Skeletal muscle tissue (tissue), 4 donors: ENCODE measurements around the gene C1QTNF2. TPM values are rescaled to one million over a fixed set of nuclear protein-coding genes. Genes with fewer than 3 reads are reported as not detected.

ENCODE experiments used
- H3K27ac ChIP-seq: one replicate; pipeline ENCODE4 v1.7.0; 2013; ENCODE audit warnings: mild to moderate bottlenecking, low read depth, low read length, inconsistent platforms
- H3K27me3 ChIP-seq, 3 donors: one replicate each; pipeline ENCODE4 v1.7.0; 2013; ENCODE audit warnings: low read length in 3 of 3; ENCODE audit not compliant: control insufficient read depth in 3 of 3, insufficient read depth in 3 of 3
- H3K36me3 ChIP-seq, 3 donors: one replicate each; pipeline ENCODE4 v1.7.0; 2013; ENCODE audit warnings: low read length in 3 of 3; ENCODE audit not compliant: control insufficient read depth in 3 of 3, insufficient read depth in 3 of 3
- H3K4me1 ChIP-seq, 3 donors: one replicate each; pipeline ENCODE4 v1.7.0; 2013; ENCODE audit warnings: low read length in 3 of 3, mild to moderate bottlenecking in 3 of 3; ENCODE audit not compliant: control insufficient read depth in 3 of 3, insufficient read depth in 3 of 3
- H3K4me3 ChIP-seq, 3 donors: one replicate each; pipeline ENCODE4 v1.7.0; 2013; ENCODE audit warnings: low read length in 3 of 3
- H3K9ac ChIP-seq, 3 donors: one replicate each; pipeline ENCODE4 v1.7.0; 2013; ENCODE audit warnings: low read length in 3 of 3, mild to moderate bottlenecking in 3 of 3, moderate library complexity in 2 of 3, low read depth in 1 of 3
- H3K9me3 ChIP-seq, 3 donors: one replicate each; pipeline ENCODE4 v1.7.0; 2013; ENCODE audit warnings: low read length in 3 of 3; ENCODE audit not compliant: control insufficient read depth in 3 of 3
- total RNA-seq: library from RNA; depleted of rRNA; stranded (reverse); fragments of >200 nt; gene quantifications from one replicate; pipeline ENCODE4 v1.2.3, GENCODE V29; 2014
- donor health status: Osteomylitis.

Gene C1QTNF2
- total RNA-seq, 1 donor from 2014 or later, result 15.1 TPM

- no peak overlapping the region for H3K9ac ChIP-seq
- H3K36me3 ChIP-seq, result no peaks in the 10 kb centered on the region
- H3K4me1 ChIP-seq, result peaks cover 0 to 3% (median 2%) of the 10 kb centered on the region in 3 donors
- no peak overlapping the region for H3K4me3 ChIP-seq
- no peak overlapping the region for H3K27ac ChIP-seq
- no peaks in the 10 kb centered on the region for H3K27me3 ChIP-seq
- H3K9me3 ChIP-seq, result no peaks in the 10 kb centered on the region
These were observed 20.6 kb upstream of the C1QTNF2 start for GRCh38 chr5:160390787-160391696.

- Histone ChIP-seq H3K36me3 (no peaks in the 10 kb centered on the region), H3K9ac (no peak overlapping the region), H3K9me3 (peaks cover 0 to 2% (median 0%) of the 10 kb centered on the region in 3 donors), H3K4me3 (no peak overlapping the region), H3K27me3 (no peaks in the 10 kb centered on the region), H3K27ac (no peak overlapping the region), H3K4me1 (peaks cover 0 to under 1% (median 0%) of the 10 kb centered on the region in 3 donors)
These were observed 17.0 kb upstream of the C1QTNF2 start for GRCh38 chr5:160387445-160387844.

DNA sequence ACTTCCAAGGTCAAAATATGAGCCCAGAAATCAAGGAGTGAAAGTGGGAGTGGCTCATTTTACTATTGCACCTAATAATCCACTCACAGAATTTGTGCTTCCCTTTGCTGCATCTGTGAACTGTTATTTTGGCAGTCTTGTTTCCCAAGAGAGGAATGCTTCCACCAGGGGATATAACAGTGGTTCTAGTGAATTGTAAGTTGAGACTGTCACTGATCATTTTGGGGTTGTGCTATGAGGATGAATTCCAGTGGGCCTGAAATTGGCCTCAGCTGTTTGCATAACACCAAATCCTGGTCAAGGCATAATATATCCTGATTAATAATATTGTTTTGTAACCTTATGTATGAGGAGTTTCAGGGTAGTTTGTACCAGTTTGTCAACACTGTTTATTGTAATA is 15.1 kb upstream of the C1QTNF2 start:
- H3K36me3 ChIP-seq, result no peaks in the 10 kb centered on the region
- peaks cover 0 to 3% (median 0%) of the 10 kb centered on the region in 3 donors for H3K4me1 ChIP-seq
- H3K4me3 ChIP-seq, result no peak overlapping the region
- peaks cover 0 to 2% (median 0%) of the 10 kb centered on the region in 3 donors for H3K9me3 ChIP-seq
- H3K27me3 ChIP-seq, result no peaks in the 10 kb centered on the region
- H3K9ac ChIP-seq, result no peak overlapping the region
- no peak overlapping the region for H3K27ac ChIP-seq

GRCh38 chr5:160384681-160385080 is 14.3 kb upstream of the C1QTNF2 start:
- peaks cover 0 to 3% (median 0%) of the 10 kb centered on the region in 3 donors for H3K4me1 ChIP-seq
- peaks cover 0 to 2% (median 0%) of the 10 kb centered on the region in 3 donors for H3K9me3 ChIP-seq
- no peak overlapping the region for H3K4me3 ChIP-seq
- no peak overlapping the region for H3K27ac ChIP-seq
- no peaks in the 10 kb centered on the region for H3K27me3 ChIP-seq
- H3K9ac ChIP-seq, result no peak overlapping the region
- H3K36me3 ChIP-seq, result no peaks in the 10 kb centered on the region

DNA sequence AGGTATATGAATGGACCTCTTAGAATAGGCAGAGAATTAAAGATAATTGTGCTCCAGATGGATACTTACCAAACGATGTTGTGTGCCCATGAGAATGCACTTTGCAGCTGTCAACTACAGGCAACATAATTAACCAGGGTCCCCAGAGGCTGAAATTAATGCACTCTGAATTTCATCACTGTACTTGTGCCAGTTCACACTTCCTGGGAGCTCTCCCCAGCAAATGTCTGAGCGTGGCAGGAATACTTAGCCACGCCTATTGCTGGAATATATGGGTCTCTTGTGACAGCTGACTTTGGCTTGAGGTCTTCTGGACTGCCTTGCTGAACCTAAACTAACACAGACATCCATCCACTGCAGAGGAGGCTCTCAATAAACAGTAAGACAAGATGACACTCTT is 11.9 kb upstream of the C1QTNF2 start:
- H3K27ac ChIP-seq, result no peak overlapping the region
- peaks cover 0 to 2% (median 0%) of the 10 kb centered on the region in 3 donors for H3K9me3 ChIP-seq
- H3K27me3 ChIP-seq, result no peaks in the 10 kb centered on the region
- H3K4me3 ChIP-seq, result no peak overlapping the region
- no peaks in the 10 kb centered on the region for H3K36me3 ChIP-seq
- no peak overlapping the region for H3K9ac ChIP-seq
- peaks cover 0 to 5% (median 0%) of the 10 kb centered on the region in 3 donors for H3K4me1 ChIP-seq

DNA sequence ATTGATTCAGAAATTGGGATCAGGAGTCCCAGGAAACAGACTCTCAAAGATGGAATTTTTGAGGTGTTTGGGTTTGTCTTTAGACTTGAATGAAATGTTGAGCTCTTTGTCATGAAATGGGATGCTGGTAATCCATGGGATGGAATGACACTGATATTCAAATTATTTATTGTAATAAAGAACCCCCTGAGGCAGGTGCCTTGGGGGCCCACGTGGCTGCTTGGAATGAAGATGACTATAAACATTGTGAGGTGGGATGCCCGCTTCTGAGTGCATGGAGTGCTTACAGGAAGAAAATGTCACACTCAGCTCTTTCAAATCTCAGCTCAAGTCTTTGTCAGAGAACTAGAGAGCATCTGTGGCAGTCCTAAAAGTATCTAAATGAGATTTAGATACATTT is 9.6 kb upstream of the C1QTNF2 start:
- peaks cover 0 to 5% (median 0%) of the 10 kb centered on the region in 3 donors for H3K4me1 ChIP-seq
- no peak overlapping the region for H3K27ac ChIP-seq
- no peak overlapping the region for H3K9ac ChIP-seq
- H3K27me3 ChIP-seq, result no peaks in the 10 kb centered on the region
- no peak overlapping the region for H3K4me3 ChIP-seq
- H3K9me3 ChIP-seq, result peaks cover 0 to 2% (median 0%) of the 10 kb centered on the region in 3 donors
- no peaks in the 10 kb centered on the region for H3K36me3 ChIP-seq

- Histone ChIP-seq H3K4me1 (peaks cover 0 to 5% (median 0%) of the 10 kb centered on the region in 3 donors), H3K9ac (no peak overlapping the region), H3K9me3 (no peaks in the 10 kb centered on the region), H3K27me3 (peaks cover 0 to 4% (median 0%) of the 10 kb centered on the region in 3 donors), H3K4me3 (no peak overlapping the region), H3K36me3 (no peaks in the 10 kb centered on the region), H3K27ac (no peak overlapping the region)
These were observed 9.1 kb upstream of the C1QTNF2 start for GRCh38 chr5:160379511-160379910.

- H3K4me3 ChIP-seq, result no peak overlapping the region
- H3K9ac ChIP-seq, result no peak overlapping the region
- H3K36me3 ChIP-seq, result no peaks in the 10 kb centered on the region
- peaks cover 0 to 6% (median 0%) of the 10 kb centered on the region in 3 donors for H3K27me3 ChIP-seq
- no peak overlapping the region for H3K27ac ChIP-seq
- peaks cover 0 to 5% (median 0%) of the 10 kb centered on the region in 3 donors for H3K4me1 ChIP-seq
- H3K9me3 ChIP-seq, result no peaks in the 10 kb centered on the region
These were observed 7.9 kb upstream of the C1QTNF2 start for GRCh38 chr5:160378330-160378729.

DNA sequence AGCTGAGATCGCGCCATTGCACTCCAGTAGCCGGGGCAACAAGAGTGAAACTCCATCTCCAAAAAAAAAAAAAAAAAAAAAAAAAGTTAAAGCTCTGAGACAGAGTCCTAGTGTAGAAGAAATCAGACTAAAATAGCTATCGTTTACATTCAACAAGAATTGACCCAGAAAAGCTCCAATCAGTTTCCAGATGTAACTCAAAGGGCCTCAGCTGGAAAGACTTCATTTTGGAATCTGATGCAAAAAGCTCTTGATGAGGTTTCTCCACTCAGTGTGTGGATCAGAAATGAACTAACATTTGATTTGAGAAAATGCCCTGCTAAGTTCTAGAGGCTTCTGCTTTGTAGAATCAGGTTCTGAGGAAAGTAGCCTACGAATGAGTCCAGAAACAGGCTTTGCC is 7.2 kb upstream of the C1QTNF2 start:
- Histone ChIP-seq H3K36me3 (no peaks in the 10 kb centered on the region), H3K27me3 (peaks cover 0 to 6% (median 0%) of the 10 kb centered on the region in 3 donors), H3K4me1 (peaks cover 0 to 5% (median 0%) of the 10 kb centered on the region in 3 donors), H3K9ac (no peak overlapping the region), H3K27ac (no peak overlapping the region), H3K9me3 (no peaks in the 10 kb centered on the region), H3K4me3 (no peak overlapping the region)

GRCh38 chr5:160376416-160376815 is 6.0 kb upstream of the C1QTNF2 start:
- H3K4me3 ChIP-seq, result no peak overlapping the region
- peaks cover 0 to 3% (median 0%) of the 10 kb centered on the region in 3 donors for H3K4me1 ChIP-seq
- H3K9ac ChIP-seq, result no peak overlapping the region
- H3K27ac ChIP-seq, result no peak overlapping the region
- no peaks in the 10 kb centered on the region for H3K9me3 ChIP-seq
- peaks cover 0 to 6% (median 3%) of the 10 kb centered on the region in 3 donors for H3K27me3 ChIP-seq
- no peaks in the 10 kb centered on the region for H3K36me3 ChIP-seq
